GM23338 (cell line): ENCODE measurements around the gene SANBR.

Experiments
- JUNB ChIP-seq: IDR thresholded peaks from one replicate; pipeline ENCODE4 v1.6.1; 2016; ENCODE audit warnings: antibody characterized with exemption; ENCODE audit not compliant: unreplicated experiment
- POLR2AphosphoS5 ChIP-seq: IDR thresholded peaks from 2 replicates; pipeline ENCODE4 v1.6.1; 2016; ENCODE audit warnings: antibody characterized with exemption, low read depth

GRCh38 chr2:61090386-61090921, 24.8 kb downstream of the SANBR start:
- TF ChIP-seq POLR2AphosphoS5 (no peak), JUNB (no peak)
